ENCODE data around the gene ASB11.

- TF ChIP-seq CTCF (optimal IDR thresholded peaks at IDR 0.05 in 1 of 3, IDR thresholded peaks at IDR 0.05 in 1 of 3, conservative IDR thresholded peaks at IDR 0.05 in 1 of 3; ENCODE audit: extremely low read depth in 1 of 3, insufficient read depth in 2 of 3, low read length in 3 of 3): no peak
- no peak for TF ChIP-seq EZH2 (IDR thresholded peaks at IDR 0.05; ENCODE audit: low read length)
Measured at GRCh38 chrX:15334561-15334960, 19.1 kb upstream of the ASB11 start.
